ENCODE data around the gene TUBGCP3. TPM values are rescaled to one million over a fixed set of nuclear protein-coding genes. Genes with fewer than 3 reads are reported as not detected.

The TUBGCP3 gene
- total RNA-seq, 2 experiments from 2014 or later: 53.0 to 69.7 TPM

DNA sequence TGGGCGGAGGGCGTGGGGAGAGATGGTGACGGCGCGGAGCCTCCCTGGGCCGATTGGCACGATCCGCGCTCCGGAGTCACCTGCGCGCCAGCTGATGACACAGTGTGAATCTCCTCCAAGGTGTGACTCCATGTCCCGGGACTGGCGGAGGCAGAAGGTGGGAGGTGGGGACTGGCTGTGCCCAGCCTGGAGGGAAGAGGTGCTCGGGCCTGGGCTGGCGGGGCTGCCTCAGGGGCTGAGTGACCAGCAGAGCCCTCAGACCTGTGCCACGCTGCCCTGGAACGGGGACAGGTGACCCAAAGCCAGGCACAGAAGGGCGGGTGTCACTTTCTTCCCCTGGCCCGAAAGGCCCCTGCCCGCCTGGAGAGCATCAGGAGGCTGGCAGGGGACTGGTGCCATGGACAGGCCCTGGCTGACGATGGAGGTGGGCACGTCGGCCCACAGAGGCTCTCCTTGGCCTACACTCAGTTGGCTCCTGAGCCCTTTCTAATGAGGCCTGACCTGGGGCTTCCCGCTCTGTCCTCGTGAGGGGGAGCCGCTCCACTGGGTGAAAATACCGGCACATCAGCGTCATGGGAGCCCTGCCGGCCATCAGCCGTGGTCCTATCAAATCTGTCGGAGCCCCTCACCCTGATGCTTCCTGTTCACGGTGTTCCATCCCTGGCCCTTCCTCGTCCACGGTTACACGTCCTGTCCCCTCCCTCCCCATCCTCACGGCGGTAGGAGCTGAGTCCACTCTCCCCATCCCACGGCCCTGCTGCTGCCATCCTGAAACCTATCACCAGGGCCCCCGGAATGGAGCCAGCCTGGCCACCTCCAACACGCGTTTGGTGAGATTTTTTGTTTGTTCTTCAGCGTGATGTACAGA is 136.2 kb downstream of the TUBGCP3 start:
- Mint-ChIP-seq H3K36me3 (no peaks in the 10 kb centered on the region), H3K27ac (no peak overlapping the region), H3K4me3 (no peak overlapping the region), H3K27me3 (no peaks in the 10 kb centered on the region), H3K9me3 (ENCODE audit: low read depth) (no peaks in the 10 kb centered on the region), H3K4me1 (no peaks in the 10 kb centered on the region)
- DNase-seq (peak; percentile 36), ATAC-seq (no peak)
- CTCF ChIA-PET: no interaction called here

GRCh38 chr13:112450904-112451240 is 137.1 kb downstream of the TUBGCP3 start:
- DNase-seq: no peak
- ATAC-seq: no peak
- Mint-ChIP-seq H3K27ac (no peak overlapping the region), H3K27me3 (no peaks in the 10 kb centered on the region), H3K4me1 (no peaks in the 10 kb centered on the region), H3K36me3 (no peaks in the 10 kb centered on the region), H3K9me3 (ENCODE audit: low read depth) (no peaks in the 10 kb centered on the region), H3K4me3 (no peak overlapping the region)
- CTCF ChIA-PET: no interaction called here

DNA sequence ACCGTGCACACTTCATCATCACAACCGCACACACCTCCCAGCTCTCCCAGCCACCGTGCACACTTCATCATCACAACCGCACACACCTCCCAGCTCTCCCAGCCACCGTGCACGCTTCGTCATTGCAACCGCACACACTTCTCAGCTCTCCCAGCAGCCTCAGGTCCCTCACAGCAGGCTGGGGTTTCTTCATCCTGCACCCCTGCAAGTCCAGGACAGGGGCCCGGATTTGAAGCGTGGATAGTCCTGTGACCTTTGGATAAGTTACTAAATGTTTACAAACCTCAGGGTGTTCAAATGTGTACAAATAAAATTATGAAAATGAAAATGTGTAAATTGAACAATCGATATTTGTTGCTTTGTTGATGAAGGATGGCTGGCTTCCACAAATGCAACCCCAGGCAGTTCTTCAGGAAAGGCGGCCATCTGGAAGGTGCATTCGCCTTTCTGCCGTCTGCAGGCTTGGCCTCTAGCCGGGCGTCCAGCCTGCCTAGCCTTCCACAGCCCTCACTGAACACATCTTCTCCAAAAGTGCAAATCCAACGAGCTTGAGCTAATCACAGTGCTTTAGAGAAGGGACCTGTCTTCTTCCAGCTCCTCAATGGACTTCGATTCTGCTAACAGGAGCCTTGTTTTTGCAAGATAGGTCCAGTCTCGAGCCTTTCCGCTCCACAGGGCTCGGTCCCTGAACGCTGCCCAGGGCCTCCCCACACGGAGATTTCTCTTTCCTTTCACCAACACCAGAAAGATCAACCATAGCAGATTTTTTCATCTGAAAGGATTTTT is 137.6 kb downstream of the TUBGCP3 start:
- H3K36me3 Mint-ChIP-seq: no peaks in the 10 kb centered on the region
- H3K4me3 Mint-ChIP-seq: no peak overlapping the region
- H3K27ac Mint-ChIP-seq: no peak overlapping the region
- no peak for ATAC-seq
- no peaks in the 10 kb centered on the region for H3K4me1 Mint-ChIP-seq
- H3K9me3 Mint-ChIP-seq (ENCODE audit: low read depth): no peaks in the 10 kb centered on the region
- H3K27me3 Mint-ChIP-seq: no peaks in the 10 kb centered on the region
- CTCF ChIA-PET: no interaction called here
- DNase-seq: peak; percentile 28

GRCh38 chr13:112449545-112449930 is 138.4 kb downstream of the TUBGCP3 start:
- Mint-ChIP-seq H3K27me3 (no peaks in the 10 kb centered on the region), H3K36me3 (no peaks in the 10 kb centered on the region), H3K4me1 (no peaks in the 10 kb centered on the region), H3K27ac (no peak overlapping the region), H3K4me3 (no peak overlapping the region), H3K9me3 (ENCODE audit: low read depth) (no peaks in the 10 kb centered on the region)
- CTCF ChIA-PET: no interaction called here
- DNase-seq (no peak), ATAC-seq (no peak)

- Mint-ChIP-seq H3K4me3 (no peak overlapping the region), H3K27me3 (peaks cover under 1% of the 10 kb centered on the region), H3K9me3 (ENCODE audit: low read depth) (no peaks in the 10 kb centered on the region), H3K27ac (no peak overlapping the region), H3K4me1 (no peaks in the 10 kb centered on the region), H3K36me3 (no peaks in the 10 kb centered on the region)
- no peak for ATAC-seq
- peak; percentile 32 for DNase-seq
- CTCF ChIA-PET: no interaction called here
Observed at GRCh38 chr13:112448621-112449544, 139.1 kb downstream of the TUBGCP3 start.

GRCh38 chr13:112447761-112448603 is 140.0 kb downstream of the TUBGCP3 start:
- DNase-seq: peak; percentile 35
- Mint-ChIP-seq H3K27ac (no peak overlapping the region), H3K9me3 (ENCODE audit: low read depth) (no peaks in the 10 kb centered on the region), H3K27me3 (peaks cover 9% of the 10 kb centered on the region), H3K36me3 (no peaks in the 10 kb centered on the region), H3K4me3 (no peak overlapping the region), H3K4me1 (no peaks in the 10 kb centered on the region)
- no peak for ATAC-seq
- CTCF ChIA-PET: no interaction called here

DNA sequence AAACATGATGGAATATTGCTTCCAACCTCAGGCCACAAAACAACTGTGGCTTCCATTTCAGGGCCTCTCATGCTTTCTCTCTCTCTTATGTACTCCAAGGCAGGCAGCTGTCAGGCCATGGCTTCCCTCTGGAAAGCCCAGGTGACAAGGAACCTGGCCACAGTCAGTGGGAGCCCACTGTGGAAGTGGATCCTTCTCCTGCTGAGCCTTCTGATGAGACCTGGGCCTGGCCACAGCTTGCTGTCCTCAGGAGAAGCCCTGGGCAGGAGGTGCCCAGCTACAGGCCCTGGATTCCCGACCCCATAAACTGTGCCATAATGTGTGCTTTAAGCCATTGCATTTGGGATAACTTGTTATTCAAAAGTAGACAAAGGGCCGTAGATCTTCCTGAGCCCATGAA is 140.6 kb downstream of the TUBGCP3 start:
- Mint-ChIP-seq H3K27me3 (peaks cover 10% of the 10 kb centered on the region), H3K4me1 (no peaks in the 10 kb centered on the region), H3K36me3 (no peaks in the 10 kb centered on the region), H3K9me3 (ENCODE audit: low read depth) (no peaks in the 10 kb centered on the region), H3K27ac (no peak overlapping the region), H3K4me3 (no peak overlapping the region)
- ATAC-seq (no peak), DNase-seq (no peak)
- CTCF ChIA-PET: no interaction called here

GRCh38 chr13:112446867-112447266 is 141.1 kb downstream of the TUBGCP3 start:
- no peaks in the 10 kb centered on the region for H3K4me1 Mint-ChIP-seq
- CTCF ChIA-PET: no interaction called here
- no peak for ATAC-seq
- H3K9me3 Mint-ChIP-seq (ENCODE audit: low read depth): no peaks in the 10 kb centered on the region
- H3K4me3 Mint-ChIP-seq: no peak overlapping the region
- no peak overlapping the region for H3K27ac Mint-ChIP-seq
- no peak for DNase-seq
- H3K27me3 Mint-ChIP-seq: peaks cover 10% of the 10 kb centered on the region
- no peaks in the 10 kb centered on the region for H3K36me3 Mint-ChIP-seq

DNA sequence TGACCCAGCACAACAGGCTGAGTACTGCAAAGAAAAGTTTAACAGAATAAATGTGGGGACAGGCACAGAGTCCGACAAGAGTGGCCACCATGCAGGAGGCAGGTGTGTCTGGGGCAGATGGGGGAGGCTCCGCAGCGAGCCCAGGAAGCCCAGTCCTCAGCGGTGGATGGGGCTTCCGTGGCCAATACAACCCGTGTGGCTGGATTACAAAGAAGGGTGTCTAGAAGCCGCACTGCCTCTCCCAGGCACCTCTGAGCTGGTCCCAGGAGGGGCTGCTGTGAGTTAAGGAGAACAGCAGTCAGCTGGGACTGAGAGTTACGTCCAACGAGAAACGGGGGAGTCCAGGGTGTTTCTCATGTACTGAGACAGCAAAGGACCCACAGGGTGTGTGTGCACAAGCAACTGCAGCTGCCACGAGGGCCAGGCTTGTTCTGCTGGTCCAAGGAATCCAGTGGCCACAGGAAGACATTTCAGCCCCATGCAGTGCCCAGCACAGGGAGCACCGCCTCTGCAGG is 141.5 kb downstream of the TUBGCP3 start:
- no peak for ATAC-seq
- H3K4me1 Mint-ChIP-seq: no peaks in the 10 kb centered on the region
- H3K4me3 Mint-ChIP-seq: no peak overlapping the region
- H3K27ac Mint-ChIP-seq: no peak overlapping the region
- H3K9me3 Mint-ChIP-seq (ENCODE audit: low read depth): no peaks in the 10 kb centered on the region
- CTCF ChIA-PET: no interaction called here
- DNase-seq: peak; percentile 29
- H3K36me3 Mint-ChIP-seq: no peaks in the 10 kb centered on the region
- H3K27me3 Mint-ChIP-seq: peaks cover 10% of the 10 kb centered on the region

DNA sequence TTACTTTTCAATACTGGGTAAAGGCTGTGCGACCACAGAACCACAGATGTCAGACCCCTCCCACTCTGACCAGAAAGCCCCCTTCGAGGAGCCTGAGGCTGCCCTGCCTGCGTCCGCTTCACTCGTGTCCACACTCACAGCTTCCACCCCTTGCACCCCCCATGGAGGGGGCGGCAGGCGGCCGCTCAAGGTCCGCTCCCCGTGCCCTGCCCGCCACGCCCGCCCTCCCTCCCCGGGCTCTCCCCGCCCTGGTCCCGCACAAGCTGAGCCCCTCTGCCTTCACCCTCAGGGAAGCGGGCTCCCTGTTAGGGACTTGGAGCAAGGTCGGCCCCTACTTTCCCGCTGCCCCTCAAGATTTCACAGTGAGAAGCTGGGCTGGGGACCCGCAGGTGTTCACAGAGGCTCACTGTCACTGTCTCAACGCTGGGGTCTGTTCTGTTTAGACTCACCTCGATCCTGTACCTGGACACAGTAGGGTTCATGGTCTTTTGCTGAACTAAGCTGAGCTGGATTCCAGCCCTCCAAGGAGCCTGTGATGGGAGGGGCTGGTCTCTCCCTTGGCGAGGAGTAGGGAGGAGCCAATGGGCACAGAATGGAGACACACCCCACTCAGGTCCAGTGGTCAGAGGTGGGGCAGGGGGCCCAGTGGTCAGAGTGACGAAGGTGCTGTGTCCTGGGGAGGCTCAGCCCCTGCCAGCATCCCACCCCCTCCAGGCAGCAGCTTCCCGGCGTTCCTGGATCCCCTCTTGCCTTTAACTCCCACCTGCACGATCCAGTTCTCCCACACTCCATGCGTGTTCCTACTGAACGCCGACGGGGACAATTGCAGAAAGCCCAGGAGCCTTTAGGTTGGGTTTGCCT is 142.3 kb downstream of the TUBGCP3 start:
- CTCF ChIA-PET: no interaction called here
- peak; percentile 34 for DNase-seq
- Mint-ChIP-seq H3K4me3 (no peak overlapping the region), H3K27me3 (peaks cover 10% of the 10 kb centered on the region), H3K9me3 (ENCODE audit: low read depth) (no peaks in the 10 kb centered on the region), H3K36me3 (no peaks in the 10 kb centered on the region), H3K27ac (no peak overlapping the region), H3K4me1 (no peaks in the 10 kb centered on the region)
- ATAC-seq: no peak

GRCh38 chr13:112444416-112445399 is 143.2 kb downstream of the TUBGCP3 start:
- DNase-seq (no peak), ATAC-seq (no peak)
- no peak overlapping the region for H3K4me3 Mint-ChIP-seq
- H3K36me3 Mint-ChIP-seq: no peaks in the 10 kb centered on the region
- H3K27me3 Mint-ChIP-seq: peaks cover 10% of the 10 kb centered on the region
- CTCF ChIA-PET: interaction anchor here (0.6 to 2.0 kb wide), 8 partner anchors 9 to 1378 kb away, joined by 3 to 9 read pairs (median 4); no protein-coding TSS in a partner anchor
- H3K27ac Mint-ChIP-seq: no peak overlapping the region
- H3K9me3 Mint-ChIP-seq (ENCODE audit: low read depth): no peaks in the 10 kb centered on the region
- no peaks in the 10 kb centered on the region for H3K4me1 Mint-ChIP-seq

All from activated CD8-positive, alpha-beta memory T cell treated with anti-CD3 and anti-CD28 coated beads, Interleukin-2, amount 10 ng/mL, durations not matched to agents 7 days and 5 days (primary cell).